ENCODE data around the gene KRT13. TPM values are rescaled to one million over a fixed set of nuclear protein-coding genes. Genes with fewer than 3 reads are reported as not detected.

The KRT13 gene
- 1.0 and 2.0 TPM in 2 replicates for total RNA-seq

DNA sequence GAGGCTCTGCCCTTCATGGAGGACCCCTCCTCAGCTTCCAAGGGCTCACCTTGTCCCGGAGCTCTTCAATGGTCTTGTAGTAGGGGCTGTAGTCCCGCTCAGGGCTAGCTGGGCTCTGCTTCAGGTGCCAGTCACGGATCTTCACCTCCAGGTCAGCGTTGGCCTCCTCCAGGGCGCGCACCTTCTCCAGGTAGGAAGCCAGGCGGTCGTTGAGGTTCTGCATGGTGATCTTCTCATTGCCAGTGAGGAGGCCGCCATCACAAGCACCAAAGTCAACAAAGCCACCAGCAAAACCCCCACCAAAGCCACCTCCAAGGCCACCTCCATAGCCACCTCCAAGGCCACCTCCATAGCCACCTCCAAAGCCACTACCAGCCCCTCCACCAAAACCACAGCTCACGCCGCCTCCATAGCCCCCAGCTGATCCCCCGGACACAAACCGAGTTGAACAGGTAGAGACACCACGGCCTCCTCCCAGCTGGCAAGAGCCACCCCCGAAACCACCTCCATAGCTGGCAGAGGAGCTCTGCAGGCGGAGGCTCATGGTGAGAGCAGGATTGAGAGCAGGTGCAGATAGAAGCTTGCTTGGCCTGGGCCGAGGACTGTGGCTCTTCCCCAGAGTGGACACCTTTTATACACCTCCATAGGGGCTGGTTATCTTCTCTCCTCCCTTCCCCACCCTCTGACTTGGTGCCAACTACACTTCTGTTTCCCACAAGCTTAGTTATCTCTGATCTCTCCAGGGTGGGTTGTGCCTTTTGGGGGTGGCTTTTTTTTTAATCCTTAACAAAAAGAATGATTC lies at the start of gene KRT13:
KRT13 (minus strand) TSS at position 606 of the 802 bp plus-strand sequence; CDS start at position 544, 62 bp downstream.
- TF ChIP-seq, protein P1, sequence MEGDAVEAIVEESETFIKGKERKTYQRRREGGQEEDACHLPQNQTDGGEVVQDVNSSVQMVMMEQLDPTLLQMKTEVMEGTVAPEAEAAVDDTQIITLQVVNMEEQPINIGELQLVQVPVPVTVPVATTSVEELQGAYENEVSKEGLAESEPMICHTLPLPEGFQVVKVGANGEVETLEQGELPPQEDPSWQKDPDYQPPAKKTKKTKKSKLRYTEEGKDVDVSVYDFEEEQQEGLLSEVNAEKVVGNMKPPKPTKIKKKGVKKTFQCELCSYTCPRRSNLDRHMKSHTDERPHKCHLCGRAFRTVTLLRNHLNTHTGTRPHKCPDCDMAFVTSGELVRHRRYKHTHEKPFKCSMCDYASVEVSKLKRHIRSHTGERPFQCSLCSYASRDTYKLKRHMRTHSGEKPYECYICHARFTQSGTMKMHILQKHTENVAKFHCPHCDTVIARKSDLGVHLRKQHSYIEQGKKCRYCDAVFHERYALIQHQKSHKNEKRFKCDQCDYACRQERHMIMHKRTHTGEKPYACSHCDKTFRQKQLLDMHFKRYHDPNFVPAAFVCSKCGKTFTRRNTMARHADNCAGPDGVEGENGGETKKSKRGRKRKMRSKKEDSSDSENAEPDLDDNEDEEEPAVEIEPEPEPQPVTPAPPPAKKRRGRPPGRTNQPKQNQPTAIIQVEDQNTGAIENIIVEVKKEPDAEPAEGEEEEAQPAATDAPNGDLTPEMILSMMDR (conservative IDR thresholded peaks at IDR 0.05; ENCODE audit: low read depth, low read length), result no peak
- no peak within 1 kb of the TSS for H3K4me3 ChIP-seq (ENCODE audit: low read depth, low read length)
- DNase-seq (ENCODE audit: low read depth), result no peak

DNA sequence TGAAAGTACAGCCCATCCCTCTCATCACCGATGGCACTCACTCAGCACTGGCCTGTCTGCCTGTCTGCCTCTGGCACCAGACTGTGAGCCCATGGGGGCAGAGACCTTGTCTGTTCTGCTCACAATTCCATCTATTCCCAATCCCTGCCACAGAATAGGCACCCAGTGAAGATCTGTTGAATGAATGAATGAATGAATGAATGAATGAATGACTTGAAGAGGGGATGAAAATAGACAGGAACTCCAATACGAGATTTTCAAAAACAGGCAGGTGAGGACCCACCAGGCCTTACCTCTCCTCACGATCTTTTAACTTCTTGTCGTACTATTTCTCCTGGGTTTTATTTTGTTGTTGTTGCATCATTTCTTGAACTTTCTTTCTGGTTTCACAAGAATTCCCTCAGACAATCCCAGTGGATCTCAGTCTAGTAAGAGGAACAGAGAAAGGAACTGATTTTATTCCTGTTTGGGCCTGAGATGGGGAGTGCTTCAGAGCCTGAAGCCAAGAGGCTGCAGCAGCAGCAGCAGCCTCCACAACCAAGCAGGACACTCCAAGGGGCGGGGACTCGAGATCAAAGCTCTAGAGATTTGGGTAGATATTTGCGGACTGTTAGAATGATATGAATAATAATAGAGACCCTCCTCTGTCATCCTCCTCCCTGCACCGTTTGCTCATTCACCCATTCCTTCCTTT lies 48.7 kb upstream of the KRT13 start:
- DNase-seq (ENCODE audit: low read depth), result no peak
- TF ChIP-seq, protein P1 (conservative IDR thresholded peaks at IDR 0.05; ENCODE audit: low read depth, low read length), result no peak
- H3K4me3 ChIP-seq (ENCODE audit: low read depth, low read length), result no peak overlapping the region

DNA sequence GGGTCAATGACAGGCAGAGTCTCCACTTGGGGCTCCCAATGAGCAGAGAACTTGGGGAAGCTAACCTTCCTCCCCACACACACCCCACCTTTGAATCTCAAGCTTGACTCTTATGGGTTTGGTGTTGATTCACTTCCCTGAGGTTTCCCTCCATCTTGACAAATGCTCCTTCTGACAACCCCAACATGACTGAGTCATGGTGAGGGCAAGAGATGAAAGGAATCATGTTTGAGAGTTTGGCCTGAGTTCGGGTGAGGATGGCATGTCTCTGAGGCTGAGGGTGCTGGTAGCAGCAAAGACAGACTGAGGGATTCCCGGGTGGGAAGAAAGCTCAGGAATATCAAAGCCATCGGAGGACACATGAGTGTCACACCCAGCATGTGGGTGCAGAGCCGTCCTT lies 47.8 kb upstream of the KRT13 start:
- DNase-seq (ENCODE audit: low read depth), result no peak
- TF ChIP-seq, protein P1 (conservative IDR thresholded peaks at IDR 0.05; ENCODE audit: low read depth, low read length), result no peak
- no peak overlapping the region for H3K4me3 ChIP-seq (ENCODE audit: low read depth, low read length)

DNA sequence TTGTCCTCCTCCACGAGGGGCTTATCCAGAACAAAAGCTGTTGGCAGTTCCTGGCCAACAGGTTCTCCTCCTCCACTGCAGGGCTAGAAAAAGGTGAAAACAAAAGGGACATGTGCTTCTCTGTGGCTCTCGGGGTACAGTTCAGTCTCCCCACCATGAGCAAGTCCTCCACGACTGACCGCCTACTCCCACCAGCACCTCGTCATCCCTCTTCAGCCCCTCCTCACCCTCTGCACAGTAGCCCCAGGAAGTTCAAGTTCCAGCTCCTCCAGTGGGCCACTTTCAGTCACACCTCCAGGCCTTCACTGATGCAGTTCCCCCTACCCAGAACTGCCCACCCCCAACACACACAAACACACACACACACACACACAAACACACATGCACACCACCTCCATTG lies 47.0 kb upstream of the KRT13 start:
- DNase-seq (ENCODE audit: low read depth), result no peak
- TF ChIP-seq, protein P1 (conservative IDR thresholded peaks at IDR 0.05; ENCODE audit: low read depth, low read length), result no peak
- no peak overlapping the region for H3K4me3 ChIP-seq (ENCODE audit: low read depth, low read length)

DNA sequence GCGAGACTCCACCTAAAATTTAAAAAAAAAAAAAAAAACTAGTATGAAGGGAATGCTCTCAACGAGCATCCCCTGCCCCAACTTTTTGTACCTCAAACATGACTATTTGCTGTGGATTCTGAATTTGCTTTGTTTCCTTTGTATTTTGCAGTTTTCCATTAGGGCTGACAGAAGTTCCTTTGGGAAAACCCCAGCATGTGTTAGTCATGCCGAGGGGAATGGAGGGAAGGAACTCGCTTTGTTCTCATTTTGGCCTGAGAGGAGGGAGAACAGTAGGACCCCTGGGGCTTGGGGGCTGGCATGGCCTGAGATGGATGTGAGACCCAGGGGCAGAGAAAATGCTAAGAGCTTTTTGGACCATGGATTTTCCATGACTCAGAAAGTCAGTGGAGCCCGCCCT lies 46.0 kb upstream of the KRT13 start:
- no peak for DNase-seq (ENCODE audit: low read depth)
- TF ChIP-seq, protein P1 (conservative IDR thresholded peaks at IDR 0.05; ENCODE audit: low read depth, low read length), result no peak
- H3K4me3 ChIP-seq (ENCODE audit: low read depth, low read length), result no peak overlapping the region

DNA sequence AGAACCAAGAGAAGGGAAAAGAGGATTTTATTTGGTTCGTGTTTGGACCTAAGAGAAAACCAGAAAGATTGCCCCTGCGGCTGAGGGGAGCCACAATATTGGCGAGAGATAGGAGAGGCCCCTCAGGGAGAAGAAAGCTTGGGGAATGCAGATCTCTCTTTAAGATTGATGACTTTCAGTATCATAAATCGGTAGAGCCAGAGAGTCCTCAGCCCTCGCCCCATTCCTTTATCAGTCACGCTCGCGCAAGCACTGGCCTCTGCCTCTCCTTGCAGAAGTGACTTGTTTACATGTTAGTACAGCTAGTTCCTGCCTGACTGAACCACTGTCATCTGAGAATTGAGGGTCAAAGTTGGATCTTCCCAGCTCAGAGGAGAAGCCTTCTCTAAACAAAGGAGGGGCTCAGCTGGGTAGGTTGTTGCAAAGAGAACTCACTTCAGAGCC lies 44.2 kb upstream of the KRT13 start:
- DNase-seq (ENCODE audit: low read depth), result no peak
- H3K4me3 ChIP-seq (ENCODE audit: low read depth, low read length), result no peak overlapping the region
- TF ChIP-seq, protein P1 (conservative IDR thresholded peaks at IDR 0.05; ENCODE audit: low read depth, low read length), result no peak
